Tibial artery (tissue), 4 donors: ENCODE measurements around the gene CCDC182.

Experiments used
- DNase-seq, 2 donors: peaks; one replicate each; pipeline ENCODE4 v3.0.0-alpha.2; 2019
- H3K27ac ChIP-seq, 2 donors: fragments of 200-600 bp; sonication (generic) in 1 of 2; 1 replicate in 1 of 2; 2 replicates in 1 of 2; pipeline ENCODE4 v1.5.1; 2018 to 2019; ENCODE audit warnings: mild to moderate bottlenecking in 1 of 2
- H3K27me3 ChIP-seq, 2 donors: fragments of 200-600 bp; sonication (generic) in 1 of 2; one replicate each; pipeline versions ENCODE4 v1.5.1 to v1.6.0; 2016 to 2019
- H3K36me3 ChIP-seq, 3 donors: fragments of 200-600 bp; sonication (generic) in 2 of 3; one replicate each; pipeline ENCODE4 v1.5.1; 2016 to 2019; ENCODE audit warnings: mild to moderate bottlenecking in 2 of 3
- H3K4me1 ChIP-seq, 4 donors: fragments of 200-600 bp; sonication (generic) in 2 of 4; 1 replicate in 3 of 4; 2 replicates in 1 of 4; pipeline ENCODE4 v1.5.1; 2016 to 2019
- H3K4me3 ChIP-seq, 2 donors: fragments of 200-600 bp; sonication (generic) in 1 of 2; 1 replicate in 1 of 2; 2 replicates in 1 of 2; pipeline ENCODE4 v1.5.1; 2018 to 2019; ENCODE audit warnings: mild to moderate bottlenecking in 2 of 2
- H3K9me3 ChIP-seq, 3 donors: fragments of 200-600 bp; sonication (generic) in 1 of 3; one replicate each; pipeline ENCODE4 v1.5.1; 2016 to 2019
- CTCF ChIP-seq, 2 experiments: fragments of 200-600 bp in 1 of 2; fragments of 450-650 bp in 1 of 2; IDR thresholded peaks; one replicate each; pipeline ENCODE4 v1.5.1; 2017 to 2019; ENCODE audit warnings: antibody characterized with exemption in 2 of 2, mild to moderate bottlenecking in 1 of 2, moderate library complexity in 1 of 2
- intact Hi-C: fragments of 100-400 bp; cut with DNase I; formaldehyde crosslinking; loops from one replicate; pipeline ENCODE4 v1.15.0; 2023; ENCODE audit warnings: low total_unique reads

Gene CCDC182

GRCh38 chr17:57745242-57745641 is at the start of gene CCDC182:
TSS of gene CCDC182 (minus strand) at chr17:57745299. CDS start at chr17:57745272, 27 bp downstream.
- H3K27ac ChIP-seq: no peak within 1 kb of the TSS
- H3K9me3 ChIP-seq: no peaks in the 10 kb centered on the region
- DNase-seq: no peak
- no peak for TF ChIP-seq CTCF (IDR thresholded peaks at IDR 0.05)
- H3K4me3 ChIP-seq: no peak within 1 kb of the TSS
- H3K4me1 ChIP-seq: no peaks in the 10 kb centered on the region
- H3K36me3 ChIP-seq: no peaks in the 10 kb centered on the region
- intact Hi-C loops: loop anchor here (5.0 kb wide), 2 partner anchors 503 to 613 kb away; no protein-coding TSS in a partner anchor
- peaks cover 0 to 48% of the 10 kb centered on the region in 2 donors for H3K27me3 ChIP-seq

GRCh38 chr17:57794841-57795240 is 49.7 kb upstream of the CCDC182 start:
- no peak for TF ChIP-seq CTCF (IDR thresholded peaks at IDR 0.05)
- Histone ChIP-seq H3K4me3 (no peak overlapping the region), H3K36me3 (no peaks in the 10 kb centered on the region), H3K9me3 (no peaks in the 10 kb centered on the region), H3K27ac (no peak overlapping the region), H3K4me1 (no peaks in the 10 kb centered on the region), H3K27me3 (peaks cover 0 to 3% of the 10 kb centered on the region in 2 donors)
- intact Hi-C loops: no loop called here
- DNase-seq: no peak

GRCh38 chr17:57788725-57789124 is 43.6 kb upstream of the CCDC182 start:
- Histone ChIP-seq H3K9me3 (no peaks in the 10 kb centered on the region), H3K4me3 (no peak overlapping the region), H3K27me3 (peaks cover 0 to 24% of the 10 kb centered on the region in 2 donors), H3K27ac (no peak overlapping the region), H3K4me1 (no peaks in the 10 kb centered on the region), H3K36me3 (no peaks in the 10 kb centered on the region)
- TF ChIP-seq CTCF (IDR thresholded peaks at IDR 0.05): no peak
- no peak for DNase-seq
- intact Hi-C loops: no loop called here

GRCh38 chr17:57785022-57785421 is 39.9 kb upstream of the CCDC182 start:
- Histone ChIP-seq H3K9me3 (no peaks in the 10 kb centered on the region), H3K27ac (no peak overlapping the region), H3K4me1 (peaks cover 0 to 16% (median 8%) of the 10 kb centered on the region in 4 donors), H3K27me3 (peaks cover 0 to 47% of the 10 kb centered on the region in 2 donors), H3K36me3 (no peaks in the 10 kb centered on the region), H3K4me3 (no peak overlapping the region)
- TF ChIP-seq CTCF (IDR thresholded peaks at IDR 0.05): no peak
- no peak for DNase-seq
- intact Hi-C loops: no loop called here

- Histone ChIP-seq H3K36me3 (no peaks in the 10 kb centered on the region), H3K9me3 (no peaks in the 10 kb centered on the region), H3K27me3 (peaks cover 0 to 45% of the 10 kb centered on the region in 2 donors), H3K4me3 (no peak overlapping the region), H3K27ac (no peak overlapping the region), H3K4me1 (peaks cover 0 to 16% (median 8%) of the 10 kb centered on the region in 4 donors)
- no peak for DNase-seq
- intact Hi-C loops: no loop called here
- TF ChIP-seq CTCF (IDR thresholded peaks at IDR 0.05): no peak
These were observed 39.3 kb upstream of the CCDC182 start for GRCh38 chr17:57784226-57784895.
